GM21526 (cell line): ENCODE data around the gene GALNT9.
A peak's percentile ranks its signal among the peaks of the same experiment; 100 is the strongest.

Experiments
- ATAC-seq: cut with Tn5 transposase; IDR thresholded peaks from one replicate; pipeline ENCODE4 v1.9.1; 2021; ENCODE audit warnings: moderate library complexity; ENCODE audit not compliant: unreplicated experiment, low FRiP score

The GALNT9 gene

DNA sequence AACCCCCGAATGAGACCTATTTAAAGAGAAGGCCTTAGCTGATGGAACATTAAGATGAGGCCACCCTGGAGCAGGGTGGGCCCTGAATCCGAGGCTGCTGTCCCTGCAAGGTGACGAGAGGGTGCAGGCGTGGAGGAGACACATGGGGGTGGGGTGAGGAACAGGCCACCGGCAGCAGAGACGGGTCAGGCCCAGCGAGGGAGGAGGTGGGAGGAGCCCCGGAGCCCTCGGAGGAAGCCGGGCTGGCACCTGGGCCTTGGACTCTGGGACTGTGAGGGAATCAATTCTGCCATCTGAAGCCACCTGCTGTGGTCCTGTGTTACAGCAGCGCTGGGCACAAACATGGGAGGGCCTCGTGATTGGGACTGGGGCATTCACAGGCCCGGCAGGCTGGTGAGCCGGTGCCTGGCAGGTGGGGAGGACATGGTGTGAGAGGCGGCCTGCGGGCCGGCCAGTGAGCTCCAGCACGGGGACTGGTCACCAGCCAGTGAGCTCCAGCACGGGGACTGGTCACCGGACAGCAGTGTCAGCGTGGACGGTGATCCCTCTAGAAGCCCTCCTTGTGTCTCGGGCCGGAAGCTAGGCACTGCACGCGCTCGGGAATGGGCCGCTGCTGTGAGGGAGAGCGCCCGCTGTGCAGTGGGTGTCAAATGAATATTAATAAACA lies 138.4 kb downstream of the GALNT9 start:
- ATAC-seq = no peak

DNA sequence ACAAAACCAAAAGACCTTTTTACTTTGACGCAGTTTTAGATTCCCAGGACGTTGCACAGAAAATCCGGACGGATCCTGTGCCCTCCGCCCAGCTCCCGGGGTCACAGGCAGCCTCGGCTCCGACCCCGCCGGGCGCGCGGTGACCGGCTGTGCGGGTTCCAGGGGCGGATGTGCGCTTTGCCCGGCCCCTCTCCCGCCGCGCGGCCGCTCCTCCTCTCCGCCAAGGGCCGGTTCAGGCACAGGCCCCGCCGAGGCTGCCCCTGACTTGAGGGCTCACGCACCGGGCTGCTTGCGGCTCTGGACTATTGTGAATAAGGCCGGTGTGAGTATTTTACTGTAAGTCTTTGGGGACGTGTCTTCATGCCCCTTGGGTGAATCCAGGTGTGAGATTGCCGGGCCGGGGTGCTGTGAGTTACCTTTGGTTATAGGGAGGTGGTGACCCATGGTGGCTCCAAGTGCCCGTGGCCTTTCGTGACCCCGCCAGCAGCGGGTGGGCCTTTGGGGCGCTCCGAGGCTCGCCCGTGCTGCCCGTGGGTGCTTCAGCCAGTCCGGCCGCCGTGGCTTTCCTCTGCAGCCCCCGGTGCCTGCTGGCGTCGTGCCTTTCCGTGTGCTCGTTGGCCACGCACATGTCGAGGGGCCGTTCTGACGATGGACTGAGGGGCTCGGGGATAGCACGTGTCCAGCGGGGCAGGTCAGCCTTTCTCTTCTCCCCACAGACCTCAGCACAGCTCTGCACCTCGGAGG lies 139.2 kb downstream of the GALNT9 start:
- ATAC-seq = peak; percentile 6

DNA sequence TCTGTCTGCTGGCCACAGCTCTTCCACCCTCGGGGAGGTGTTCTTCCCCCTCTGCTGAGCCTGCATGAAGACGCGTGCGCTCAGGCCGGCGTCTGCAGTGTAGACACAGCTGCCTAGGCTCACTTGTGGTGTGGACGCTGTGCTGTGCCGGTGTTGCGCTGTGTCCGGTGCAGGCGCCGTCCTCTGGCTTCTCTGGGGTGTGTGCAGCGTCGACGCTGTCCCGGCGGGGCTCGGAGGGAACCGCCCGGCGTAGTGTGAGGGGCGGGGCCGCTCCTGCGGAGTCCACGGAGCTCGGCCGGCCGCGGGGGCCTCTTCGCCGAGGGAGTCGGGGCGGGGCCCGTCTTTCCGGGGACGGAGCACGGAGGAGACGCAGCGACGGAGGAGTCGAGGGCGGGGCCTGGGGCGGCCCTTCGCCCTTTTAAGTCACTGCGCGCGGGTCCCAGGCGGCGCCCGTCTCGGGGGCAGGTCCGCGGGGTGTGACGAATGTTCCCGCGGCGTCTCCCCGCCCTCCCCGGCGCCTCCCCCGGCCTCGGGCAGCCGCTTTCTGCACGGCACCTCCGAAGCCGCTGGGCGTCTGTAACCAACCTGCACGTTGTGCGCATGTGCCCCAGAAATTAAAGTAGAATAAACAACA lies 139.9 kb downstream of the GALNT9 start:
- ATAC-seq = peak; percentile 85

DNA sequence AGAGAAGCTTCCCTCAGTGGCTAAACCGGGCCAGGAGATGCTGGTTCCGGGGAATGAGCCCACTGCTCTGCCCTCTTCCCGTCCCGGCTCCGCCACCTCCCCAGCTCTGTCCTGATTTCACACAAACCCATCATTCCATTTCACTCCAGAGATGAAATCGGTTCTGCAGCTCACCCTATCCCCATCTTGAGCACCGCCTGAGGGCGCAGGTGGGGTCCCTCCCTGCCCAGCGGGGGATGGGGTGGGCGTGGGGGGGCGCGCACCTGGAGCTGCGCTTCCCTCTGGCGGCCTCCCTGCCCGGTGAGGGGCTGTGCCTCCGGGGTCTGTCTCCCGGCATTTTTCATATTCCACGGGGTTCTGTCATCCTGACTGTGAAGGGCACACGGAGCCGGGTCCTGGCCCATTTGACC lies 140.5 kb downstream of the GALNT9 start:
- no peak for ATAC-seq

DNA sequence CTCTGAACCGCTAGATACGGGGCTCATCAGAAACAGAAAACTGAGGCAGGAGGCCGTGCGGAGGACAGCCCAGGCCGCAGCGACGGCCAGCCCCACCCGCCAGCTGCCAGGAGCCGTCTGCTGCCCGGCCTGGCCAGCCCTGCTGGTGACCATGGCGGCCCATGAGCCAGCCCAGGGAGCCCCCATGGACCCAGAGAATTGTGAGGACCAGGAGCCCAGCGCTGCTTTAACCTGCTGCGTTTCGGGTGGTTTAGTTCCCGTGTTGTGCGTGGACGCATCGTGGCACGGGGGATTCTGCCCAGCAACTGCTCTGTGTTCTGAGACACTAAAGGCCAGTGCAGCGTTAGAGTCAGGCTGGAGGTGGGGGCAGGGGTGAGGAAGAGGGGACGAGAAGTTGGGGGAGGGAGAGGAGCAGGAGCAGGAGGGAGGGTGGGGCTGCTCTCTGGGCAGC lies 140.9 kb downstream of the GALNT9 start:
- ATAC-seq = no peak

DNA sequence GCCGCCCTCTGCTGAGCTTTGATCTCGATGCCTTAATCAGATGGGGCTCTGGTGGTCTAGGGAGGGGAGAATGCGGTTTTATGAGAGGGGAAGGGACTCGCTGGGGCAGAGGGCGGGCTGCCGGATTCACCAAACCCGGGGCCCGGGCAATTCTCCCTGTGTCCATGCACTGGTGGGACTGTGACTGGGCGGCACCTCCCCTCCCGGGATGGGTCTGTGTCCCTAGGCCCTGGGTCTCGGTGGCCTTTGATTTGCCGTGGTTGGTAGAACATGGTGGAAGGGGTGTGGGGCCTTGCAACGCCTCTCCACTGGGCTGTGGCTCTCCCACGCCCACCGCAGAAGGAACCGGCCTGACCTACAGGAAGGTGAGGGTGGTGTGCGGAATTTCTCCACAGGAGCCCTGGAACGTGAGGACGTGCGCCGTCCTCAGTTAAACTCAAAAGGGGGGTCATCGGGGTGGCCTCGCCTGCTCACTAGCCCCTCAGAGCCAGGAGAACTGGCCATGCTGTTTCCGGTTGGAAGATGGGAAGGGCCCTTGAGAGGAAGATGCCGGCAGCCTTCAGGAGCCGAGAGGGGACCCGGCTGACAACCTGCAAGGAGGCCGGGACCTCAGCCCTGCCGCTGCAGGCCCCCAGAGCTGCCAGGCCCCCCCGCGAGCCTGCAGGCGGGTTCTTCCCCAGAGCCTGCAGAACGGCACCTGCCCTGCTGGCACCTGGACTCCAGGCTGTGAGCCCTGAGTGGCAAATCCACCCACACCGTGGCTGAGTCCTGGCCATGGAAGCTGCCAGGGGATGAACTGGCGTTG lies 141.5 kb downstream of the GALNT9 start:
- ATAC-seq = no peak

DNA sequence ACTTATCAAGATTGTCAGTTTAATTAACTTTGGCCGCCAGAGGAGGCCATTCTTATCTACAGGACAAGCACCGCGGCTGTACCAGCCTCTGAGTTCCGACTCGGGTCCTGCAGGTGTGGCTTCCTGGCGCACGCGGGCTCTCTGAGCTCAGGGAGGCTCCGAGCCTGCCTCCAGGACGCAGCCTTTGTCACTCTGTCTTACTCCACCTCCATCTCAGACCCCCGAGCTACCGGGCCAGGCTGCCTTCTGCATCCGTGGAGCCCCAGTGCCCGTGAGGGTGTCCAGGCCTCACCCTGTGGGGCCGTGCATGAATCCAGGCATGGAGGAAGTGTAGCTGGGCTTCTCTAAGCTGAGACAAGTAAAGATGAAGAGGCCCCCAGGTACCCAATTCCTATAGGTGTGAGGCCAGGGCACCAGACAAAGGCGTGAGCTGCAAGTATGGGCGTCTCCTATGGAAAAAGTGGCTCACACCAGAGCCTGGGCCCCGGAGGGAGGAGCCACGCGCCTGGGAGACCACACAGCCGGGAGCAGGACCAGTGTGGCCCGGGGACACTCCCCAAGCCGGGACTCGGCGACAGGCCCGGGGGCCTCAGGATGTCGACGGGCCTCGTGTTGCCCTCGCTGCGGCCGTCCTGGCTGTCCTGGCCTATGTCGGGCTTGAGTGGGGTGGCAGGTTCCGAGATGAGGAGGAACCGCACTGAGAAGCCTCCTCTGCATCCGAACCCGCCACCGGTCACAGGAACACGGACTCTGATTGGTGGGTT lies 142.3 kb downstream of the GALNT9 start:
- ATAC-seq = no peak

DNA sequence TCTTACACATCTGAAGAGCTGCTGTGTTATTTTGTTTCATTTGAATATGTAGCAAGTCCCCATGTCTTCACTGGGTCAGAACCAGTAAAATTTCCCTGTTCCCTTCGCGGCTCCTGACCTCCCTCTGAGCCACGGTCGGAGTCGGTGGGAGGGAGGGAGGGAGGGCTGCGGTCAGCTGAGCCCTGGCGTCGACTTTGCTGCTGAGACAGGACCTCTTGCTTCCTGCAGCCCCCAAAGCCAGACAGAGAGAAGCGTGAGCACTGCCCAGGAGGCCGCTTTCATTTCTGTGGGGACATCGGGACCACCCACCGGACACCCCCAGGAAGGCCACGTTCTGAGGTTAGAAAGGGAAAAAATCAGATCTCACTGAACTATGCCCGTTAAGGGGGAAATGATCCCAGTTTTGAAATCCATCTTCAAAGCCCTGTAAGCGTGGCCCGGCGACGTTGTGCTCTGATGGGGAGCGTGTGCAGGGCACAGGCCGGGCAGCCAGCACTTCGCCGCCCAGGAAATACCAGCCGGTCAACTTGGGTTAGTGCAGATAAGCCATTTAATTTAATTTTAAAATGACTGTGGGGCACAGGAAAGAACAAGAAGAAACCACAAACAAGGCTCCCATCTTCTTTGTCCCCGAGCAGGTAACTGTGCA lies 143.1 kb downstream of the GALNT9 start:
- no peak for ATAC-seq

DNA sequence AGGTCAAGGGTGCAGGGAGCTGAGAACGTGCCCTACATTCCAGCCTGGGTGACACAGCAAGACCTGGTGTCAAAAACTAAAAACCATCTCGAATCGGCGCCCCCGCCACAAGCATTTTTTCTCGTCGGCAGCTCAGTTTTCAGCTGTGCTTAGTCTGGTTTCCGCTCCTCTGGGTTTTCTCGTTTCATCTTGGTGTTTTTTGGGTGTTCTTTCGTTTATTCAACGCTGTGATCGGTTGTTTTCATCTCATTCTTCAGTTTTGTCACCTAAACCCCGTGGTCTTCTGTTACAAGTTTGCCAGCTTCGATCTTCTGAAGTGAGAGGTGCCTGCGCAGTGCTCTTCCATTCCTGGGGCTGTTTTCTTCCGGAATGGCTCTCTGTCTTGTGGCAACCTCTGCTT lies 143.7 kb downstream of the GALNT9 start:
- no peak for ATAC-seq

DNA sequence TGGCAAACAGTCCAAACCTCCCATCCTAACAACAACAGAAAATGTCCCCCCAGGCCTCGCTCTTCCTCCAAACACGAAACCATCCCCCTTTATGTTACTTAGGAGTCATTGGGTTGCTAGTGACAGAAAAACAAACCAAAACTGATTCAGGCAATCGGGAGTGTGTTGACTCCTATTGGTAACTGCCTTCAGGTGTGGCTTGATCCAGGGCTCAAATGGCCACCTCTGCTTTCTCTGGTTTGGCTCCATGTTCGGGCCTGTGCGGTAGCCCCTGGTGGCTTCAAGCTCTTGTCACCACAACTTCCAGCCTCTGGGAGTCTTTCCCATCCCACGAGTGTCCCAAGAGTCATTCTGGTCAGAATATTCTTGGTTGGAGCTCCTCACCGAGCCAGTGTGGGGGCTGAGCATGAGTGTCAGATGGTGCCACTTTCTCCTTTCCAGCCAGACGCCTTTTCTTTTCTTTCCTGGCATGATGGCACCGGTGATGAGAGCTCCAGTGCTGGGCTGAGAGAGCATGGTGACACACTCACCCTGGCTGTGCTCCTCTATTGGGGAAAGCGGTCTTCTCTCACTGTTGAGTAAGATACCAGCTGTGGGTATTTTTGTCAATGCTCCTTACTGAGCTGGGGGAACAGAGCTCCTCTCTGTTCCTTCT lies 146.6 kb downstream of the GALNT9 start:
- ATAC-seq = no peak

DNA sequence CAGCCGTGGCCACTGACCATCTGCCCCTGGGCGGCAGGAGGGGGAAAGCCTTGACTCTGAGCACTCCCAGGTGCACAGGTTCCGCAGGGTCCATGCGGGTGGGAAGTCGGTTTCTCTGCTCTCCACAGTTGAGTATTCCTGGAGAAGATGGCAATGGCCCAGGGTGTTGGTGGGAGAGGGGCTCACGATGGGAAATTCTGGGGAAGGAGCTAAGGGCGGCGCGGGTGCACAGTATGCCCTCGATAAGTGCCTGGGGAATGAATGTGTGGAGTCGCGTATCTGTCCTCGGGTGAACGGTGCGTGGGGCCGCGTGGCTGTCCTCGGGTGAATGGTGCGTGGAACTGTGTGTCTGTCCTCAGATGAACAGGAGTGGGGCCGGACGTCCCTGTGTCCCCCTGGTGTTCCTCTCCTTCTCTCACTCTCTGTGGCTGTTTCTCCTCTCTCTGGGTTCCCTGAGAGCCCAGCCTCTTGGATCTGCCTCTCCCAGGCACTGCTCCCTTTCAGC lies 147.1 kb downstream of the GALNT9 start:
- no peak for ATAC-seq

DNA sequence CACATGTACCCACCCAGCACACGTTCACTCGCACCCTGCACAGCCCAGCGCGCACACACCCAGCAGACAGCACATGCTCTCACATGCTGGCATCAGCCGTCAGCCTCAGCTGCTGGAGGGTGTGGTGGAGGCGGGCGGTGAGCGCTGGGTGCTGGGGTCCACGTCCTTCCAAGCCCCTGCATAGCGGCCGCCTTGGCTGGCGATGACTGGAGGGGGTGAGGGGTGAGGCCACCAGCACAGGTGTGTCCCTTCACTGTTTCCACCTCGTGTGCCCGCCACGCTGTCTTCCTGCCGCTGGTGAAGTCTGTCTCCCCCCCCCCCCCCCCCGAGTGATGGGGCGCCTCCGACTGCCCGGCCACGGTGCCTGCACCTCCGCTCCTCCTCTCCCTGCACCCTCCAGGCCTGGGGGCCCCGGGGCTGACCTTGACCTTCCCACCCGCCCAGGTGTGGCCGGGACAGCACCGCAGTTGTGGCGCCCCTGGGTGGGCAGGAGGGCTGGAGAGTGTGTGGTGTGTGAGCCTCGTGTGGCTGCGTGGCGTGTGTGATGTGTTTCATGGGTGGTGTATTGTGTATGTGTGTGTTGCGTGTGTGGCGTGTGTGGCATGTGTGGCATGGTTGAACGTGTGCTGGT lies 147.7 kb downstream of the GALNT9 start:
- ATAC-seq = no peak

DNA sequence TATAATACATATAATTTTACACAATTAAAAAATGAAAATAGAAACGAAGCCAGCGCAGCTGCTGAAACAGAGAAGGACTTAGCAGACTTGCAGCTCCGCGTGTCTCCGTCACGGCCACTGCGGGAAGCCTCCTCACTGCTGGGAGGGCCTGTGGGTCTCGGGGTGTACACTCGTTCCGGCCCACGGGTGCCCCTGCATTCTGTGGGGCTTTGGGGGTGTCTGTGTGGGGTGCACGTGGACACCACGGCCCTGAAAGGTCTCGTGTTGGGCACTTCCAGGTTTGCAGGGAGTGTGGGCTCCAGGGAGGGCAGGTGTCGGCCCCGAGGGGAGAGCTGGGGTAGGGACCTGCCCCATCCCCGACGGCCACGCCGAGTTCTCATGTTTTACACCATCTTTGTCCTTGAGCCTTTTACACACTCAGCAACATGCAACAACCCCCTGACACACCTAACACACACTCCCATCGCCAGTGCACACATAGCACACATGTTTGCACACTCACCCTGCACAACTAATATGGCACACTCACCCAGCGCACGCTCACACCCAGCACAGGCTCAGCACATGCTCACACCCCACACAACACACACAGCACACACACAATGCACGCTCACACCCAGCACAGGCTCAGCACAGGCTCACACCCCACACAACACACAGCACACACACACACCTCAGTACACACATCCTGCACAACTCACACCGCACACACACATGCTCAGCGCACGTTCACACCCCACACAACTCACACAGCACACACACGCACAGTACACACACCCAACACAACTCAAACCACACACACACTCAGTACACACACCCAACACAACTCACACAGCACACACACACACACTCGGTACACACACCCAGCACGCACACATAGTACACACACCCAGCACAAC lies 148.5 kb downstream of the GALNT9 start:
- no peak for ATAC-seq

DNA sequence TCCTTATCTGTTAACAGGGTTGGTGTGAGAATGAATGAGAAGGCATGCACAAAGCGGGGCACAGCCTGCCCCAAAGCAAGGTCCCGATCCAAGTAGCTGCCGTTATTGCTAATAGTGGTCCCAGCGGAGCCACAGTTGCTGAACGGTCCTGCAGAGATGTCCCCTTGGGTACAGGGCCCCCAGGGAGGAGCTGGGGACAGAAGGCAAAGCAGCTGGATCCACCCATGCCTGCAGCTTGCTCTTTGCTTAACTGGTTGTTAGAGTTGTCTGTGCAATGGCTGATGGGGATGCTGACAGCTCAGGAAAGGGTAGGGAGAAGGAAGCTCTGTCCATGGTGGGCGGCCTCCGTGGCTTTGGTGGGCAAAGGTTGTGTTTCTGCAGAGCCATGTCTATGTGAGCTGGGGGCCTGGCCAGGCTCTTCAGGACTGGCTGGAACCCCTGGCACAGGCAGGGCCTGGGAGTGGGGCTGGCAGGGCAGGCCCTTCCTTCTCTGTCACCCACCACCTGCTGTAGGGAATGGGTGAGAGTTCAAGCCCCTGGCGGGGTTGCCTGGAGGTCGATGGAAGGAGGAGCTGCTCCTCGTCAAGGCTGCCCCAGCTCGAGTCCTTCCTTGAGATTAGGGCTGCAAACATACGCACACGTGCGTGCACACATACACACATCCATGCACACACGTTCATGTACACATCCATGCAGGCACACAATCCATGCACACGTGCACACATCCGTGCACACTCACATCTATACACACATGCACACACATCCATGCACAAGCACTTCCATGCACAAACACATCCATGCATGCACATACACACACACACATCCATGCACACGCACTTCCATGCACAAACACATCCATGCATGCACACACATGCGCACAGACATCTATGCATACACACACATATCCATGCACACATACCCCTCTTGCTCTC lies 149.7 kb downstream of the GALNT9 start:
- no peak for ATAC-seq

DNA sequence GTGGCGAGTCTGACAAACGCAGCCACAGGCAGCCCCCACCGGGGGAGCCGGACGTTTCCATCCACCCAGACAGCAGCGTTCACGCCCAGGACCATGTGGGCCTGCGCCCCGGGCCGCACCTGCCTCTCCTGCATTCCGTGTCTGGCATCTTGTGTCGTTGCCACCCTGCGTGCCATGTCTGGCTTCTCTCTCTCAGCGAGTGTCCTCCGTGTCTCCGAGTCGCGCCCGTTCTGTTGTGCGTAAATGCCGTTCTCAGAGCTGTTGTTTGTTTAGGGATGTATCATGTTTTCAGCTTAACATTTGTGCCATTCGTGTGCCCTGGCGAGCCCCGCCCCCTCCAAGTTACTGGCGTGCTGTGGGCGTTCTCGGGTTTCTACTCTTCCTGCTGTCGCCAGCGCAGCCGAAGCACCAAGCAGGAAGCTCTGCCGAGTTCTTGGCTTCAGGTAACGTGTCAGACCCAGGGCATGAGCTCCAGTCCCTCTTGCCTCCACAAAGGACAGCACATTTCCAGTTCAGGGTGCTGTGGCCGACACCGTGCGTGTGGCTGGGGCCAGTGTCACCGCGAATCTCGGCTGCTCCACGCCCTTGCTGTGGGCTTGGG lies 150.5 kb downstream of the GALNT9 start:
- no peak for ATAC-seq

DNA sequence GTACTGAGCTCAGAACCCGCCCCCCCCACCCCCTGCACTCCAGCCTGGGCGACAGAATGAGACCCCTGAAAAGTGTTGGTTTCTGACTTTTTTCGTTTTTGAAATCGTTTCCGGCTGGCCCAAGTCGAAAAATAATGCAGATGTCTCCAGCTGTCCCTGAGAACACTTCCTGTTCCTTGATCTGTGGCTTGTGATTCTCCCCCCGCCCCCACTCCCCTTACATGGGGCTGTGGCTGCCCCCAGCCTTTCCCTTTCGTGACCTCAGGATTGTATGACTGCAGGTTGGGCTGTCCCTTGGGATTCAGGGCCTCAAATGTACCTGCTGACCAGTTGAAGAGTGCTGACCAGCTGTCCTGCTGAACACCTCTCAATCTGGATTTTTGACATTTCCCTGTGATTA lies 151.1 kb downstream of the GALNT9 start:
- no peak for ATAC-seq
